ENCODE results near the gene MPI. TPM values are rescaled to one million over a fixed set of nuclear protein-coding genes. Genes with fewer than 3 reads are reported as not detected.

MPI gene
- 33.4 TPM for total RNA-seq

DNA sequence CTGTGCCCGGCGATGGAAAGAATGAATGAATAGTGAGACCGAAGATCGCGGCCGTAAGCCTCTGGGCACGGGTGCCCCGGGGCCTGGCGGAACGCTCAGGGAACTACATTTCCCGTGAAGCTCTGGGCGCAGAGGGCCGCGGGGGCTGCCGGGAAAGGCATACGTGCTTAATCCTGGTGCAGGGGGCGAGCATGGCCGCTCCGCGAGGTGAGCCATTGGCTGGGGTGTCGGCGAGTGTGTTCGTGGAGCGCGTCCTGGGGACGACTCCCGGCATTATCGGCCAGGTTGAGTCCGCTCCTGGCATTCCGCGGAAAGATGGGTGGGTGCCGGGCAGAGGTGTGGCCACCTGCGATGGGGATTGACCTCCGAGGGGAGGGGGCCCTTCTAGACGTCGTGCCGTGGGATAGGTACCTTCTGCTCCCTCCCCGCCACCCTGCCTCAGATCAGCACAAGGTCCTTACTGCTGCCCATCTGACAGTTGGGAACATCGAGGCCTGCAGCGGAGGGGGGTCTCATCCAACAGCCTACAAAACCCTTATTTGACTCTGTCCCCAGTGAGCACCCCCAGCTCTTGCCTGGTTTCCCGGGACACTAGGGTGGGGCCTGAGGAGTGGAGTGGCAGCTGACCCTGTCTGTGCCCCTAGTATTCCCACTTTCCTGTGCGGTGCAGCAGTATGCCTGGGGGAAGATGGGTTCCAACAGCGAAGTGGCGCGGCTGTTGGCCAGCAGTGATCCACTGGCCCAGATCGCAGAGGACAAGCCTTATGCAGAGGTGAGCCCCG is at the start of gene MPI:
MPI (plus strand) TSS at position 160 of the 782 bp plus-strand sequence; CDS start at position 192, 32 bp downstream.
- DNase-seq (ENCODE audit: low spot score): peak; percentile 85
- ATAC-seq: peak; percentile 90

- no peak for ATAC-seq
- no peak for DNase-seq (ENCODE audit: low spot score)
Measured at GRCh38 chr15:74840851-74841775, 48.7 kb upstream of the MPI start.

DNA sequence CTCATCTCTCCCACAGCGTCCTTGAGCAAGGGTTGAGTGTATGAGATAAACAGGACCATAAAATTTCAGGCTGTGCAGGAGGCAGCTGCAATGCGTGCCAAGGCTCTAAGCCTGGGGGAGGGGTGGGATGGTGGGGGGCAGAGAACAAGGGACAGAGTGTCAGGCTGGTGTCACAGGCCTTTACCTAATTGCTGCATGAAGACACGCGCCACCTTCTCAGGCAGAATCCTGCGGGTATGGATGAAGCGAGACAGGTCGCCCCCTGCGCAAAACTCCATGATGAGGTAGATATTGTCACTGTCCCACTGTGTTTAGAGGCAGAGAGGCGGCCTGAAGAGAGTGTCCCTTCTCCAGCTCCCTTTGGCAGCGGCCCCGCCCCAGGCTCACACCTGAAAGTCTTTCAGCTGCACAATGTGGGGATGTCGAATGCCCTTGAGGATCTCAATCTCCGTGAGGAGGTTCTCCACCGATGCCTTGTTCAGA is 47.9 kb upstream of the MPI start:
- no peak for ATAC-seq
- no peak for DNase-seq (ENCODE audit: low spot score)

- DNase-seq (ENCODE audit: low spot score) (peak; percentile 88), ATAC-seq (peak; percentile 93)
Measured at GRCh38 chr15:74842581-74843444, 47.0 kb upstream of the MPI start, which contains the start of gene ULK3. Gene ULK3 (minus strand): TSS chr15:74843156. CDS start chr15:74843105, 51 bp downstream.

GRCh38 chr15:74843445-74843828 is 46.4 kb upstream of the MPI start:
- DNase-seq (ENCODE audit: low spot score) (no peak), ATAC-seq (no peak)

DNA sequence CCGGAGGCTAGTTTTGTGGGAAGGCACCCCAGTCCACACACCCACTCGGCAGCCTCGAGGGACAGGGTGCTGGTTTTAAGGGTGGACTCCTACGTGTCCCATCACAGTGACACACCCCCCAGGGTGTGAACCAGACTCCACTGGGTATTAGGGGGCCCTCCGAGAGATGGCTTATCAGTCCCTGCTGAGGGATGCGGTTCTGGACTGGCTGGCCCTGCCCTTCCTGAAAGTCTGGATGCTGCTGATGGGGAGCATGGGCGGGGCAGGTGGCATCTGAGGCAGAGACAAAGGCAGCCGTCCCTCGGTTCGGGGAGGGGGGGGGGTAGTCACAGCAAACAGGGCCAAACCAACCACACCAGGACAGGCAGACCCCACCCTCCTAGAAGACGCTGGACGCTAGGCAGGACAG is 45.9 kb upstream of the MPI start:
- DNase-seq (ENCODE audit: low spot score) (no peak), ATAC-seq (no peak)

DNA sequence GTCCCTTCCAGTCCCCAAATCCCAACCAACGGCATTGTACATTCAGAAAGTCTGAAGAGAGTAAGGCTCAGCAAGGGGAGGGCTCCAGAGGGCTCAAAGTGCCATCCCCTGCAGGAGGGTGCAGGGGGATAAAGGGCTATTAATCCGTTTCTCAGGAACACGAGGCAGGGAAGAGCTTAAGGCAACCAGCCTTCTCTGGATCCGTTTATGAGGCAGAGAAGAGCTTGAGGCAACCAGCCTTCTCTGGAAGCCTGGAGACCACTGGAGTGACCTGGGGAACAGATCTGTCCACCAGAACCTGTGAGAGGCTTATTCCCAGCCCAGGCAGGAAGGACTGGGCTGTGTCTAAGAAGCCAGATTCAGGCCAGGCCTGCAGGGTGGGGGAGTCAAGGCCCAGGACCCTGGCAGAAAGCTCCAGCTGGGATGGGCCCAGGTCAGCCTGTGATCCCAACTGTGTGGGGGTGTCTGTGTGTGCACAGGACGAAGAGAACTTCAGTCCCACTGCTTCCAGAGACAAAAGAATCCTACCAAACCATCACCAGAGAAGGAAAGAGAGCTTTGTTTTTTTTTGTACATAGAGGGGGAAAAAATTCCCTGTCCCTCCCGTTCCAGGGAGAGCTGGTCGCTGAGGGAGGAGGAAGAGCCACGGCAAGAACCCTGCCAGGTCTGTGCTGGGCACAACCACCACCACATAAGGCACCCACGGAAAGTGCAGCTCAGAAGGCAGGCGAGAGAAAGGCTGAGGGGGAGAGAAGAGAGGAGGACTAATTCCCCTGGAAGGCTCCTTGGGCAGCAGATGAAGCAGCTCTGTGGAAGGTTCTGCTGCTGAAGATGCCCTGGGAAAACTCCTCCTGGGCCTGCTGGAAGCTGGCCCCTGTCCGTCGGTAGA is 45.3 kb upstream of the MPI start:
- no peak for DNase-seq (ENCODE audit: low spot score)
- no peak for ATAC-seq

GRCh38 chr15:74845208-74845568 is 44.7 kb upstream of the MPI start:
- ATAC-seq: no peak

GRCh38 chr15:74845581-74845980 is 44.3 kb upstream of the MPI start:
- DNase-seq (ENCODE audit: low spot score): no peak
- no peak for ATAC-seq

More at GRCh38 chr15:74845208-74845568, 44.7 kb upstream of the MPI start:
- DNase-seq (ENCODE audit: low spot score): no peak

DNA sequence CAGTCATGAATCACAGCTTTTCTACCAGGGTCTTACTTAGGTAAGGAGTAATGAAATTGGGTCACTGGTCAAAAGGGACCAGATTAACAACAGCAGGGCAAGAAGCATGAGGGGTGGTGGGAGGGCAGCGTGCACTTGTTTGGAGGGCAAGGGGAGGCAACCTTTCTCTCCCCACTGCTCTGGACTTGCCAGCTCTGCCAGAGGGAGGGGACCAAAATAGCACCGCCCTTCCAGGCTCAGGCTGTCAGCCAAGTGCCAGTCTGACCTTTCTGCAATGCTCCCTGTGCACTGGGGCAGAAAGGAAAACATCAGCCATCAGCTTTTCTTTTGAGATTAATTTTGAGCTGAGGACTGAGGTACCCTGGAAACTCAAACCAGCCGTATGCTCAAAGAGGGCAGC is 42.4 kb upstream of the MPI start:
- DNase-seq (ENCODE audit: low spot score) (no peak), ATAC-seq (peak; percentile 39)

DNA sequence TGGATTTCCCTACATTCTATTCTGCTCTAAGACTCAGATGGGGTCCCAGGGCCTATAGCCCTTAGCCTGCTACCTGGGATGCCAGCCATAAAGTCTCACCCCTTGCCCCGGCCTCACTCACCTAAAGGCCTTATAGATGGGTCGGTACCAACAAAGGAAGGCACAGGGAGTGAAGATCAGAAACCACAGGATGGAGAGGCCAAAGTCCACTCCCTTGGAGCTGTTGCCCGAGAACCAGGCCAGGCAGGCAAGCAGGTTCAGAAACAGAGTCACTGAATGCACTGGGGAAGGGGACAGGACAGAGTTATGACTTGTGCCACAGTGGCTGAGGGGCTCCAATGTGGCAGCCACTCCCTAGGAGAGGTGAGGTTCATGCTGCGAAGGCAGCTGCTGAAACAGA is 39.4 kb upstream of the MPI start:
- DNase-seq (ENCODE audit: low spot score) (no peak), ATAC-seq (peak; percentile 28)

DNA sequence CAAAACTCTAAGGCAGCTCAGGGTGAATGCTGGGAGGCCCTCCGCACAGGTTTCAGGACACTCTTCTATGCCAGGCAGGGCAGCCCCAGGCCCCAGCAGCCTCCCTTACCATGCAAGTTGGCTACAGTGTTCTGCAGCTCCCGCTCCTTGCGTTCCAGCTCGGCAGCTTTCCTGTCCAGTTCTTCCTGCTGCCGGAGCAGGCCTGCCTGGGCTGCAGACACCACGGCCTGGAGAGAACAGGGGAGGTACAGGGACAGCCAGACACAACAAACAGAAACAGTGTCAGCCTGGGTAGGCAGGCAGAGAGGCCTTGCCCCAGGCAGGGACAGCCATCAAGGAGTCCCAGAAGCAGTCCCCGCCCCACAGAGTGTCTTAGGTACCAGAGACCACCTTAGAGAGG is 37.9 kb upstream of the MPI start:
- ATAC-seq (no peak), DNase-seq (ENCODE audit: low spot score) (no peak)

- DNase-seq (ENCODE audit: low spot score) (no peak), ATAC-seq (no peak)
Measured at GRCh38 chr15:74854453-74855022, 35.3 kb upstream of the MPI start.

GRCh38 chr15:74855857-74856256 is 34.0 kb upstream of the MPI start:
- no peak for ATAC-seq

DNA sequence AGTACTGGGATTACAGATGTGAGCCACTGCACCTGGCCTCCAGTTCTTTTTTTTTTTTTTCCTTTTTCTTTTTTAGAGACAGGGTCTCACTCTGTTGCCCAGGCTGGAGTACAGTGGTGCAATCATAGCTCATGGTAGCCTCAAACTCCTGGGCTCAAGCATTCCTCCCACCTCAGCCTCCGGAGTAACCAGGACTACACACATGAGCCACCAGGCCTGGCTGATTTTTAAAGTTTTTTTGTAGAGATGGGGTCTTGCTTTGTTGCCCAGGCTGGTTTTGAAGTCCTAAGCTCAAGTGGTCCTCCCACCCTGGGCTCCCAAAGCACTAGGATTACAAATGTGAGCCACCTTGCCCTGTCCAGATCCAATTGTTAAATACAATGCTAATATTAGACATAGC is 33.3 kb upstream of the MPI start:
- ATAC-seq: no peak

More at GRCh38 chr15:74855857-74856256, 34.0 kb upstream of the MPI start:
- no peak for DNase-seq (ENCODE audit: low spot score)

DNA sequence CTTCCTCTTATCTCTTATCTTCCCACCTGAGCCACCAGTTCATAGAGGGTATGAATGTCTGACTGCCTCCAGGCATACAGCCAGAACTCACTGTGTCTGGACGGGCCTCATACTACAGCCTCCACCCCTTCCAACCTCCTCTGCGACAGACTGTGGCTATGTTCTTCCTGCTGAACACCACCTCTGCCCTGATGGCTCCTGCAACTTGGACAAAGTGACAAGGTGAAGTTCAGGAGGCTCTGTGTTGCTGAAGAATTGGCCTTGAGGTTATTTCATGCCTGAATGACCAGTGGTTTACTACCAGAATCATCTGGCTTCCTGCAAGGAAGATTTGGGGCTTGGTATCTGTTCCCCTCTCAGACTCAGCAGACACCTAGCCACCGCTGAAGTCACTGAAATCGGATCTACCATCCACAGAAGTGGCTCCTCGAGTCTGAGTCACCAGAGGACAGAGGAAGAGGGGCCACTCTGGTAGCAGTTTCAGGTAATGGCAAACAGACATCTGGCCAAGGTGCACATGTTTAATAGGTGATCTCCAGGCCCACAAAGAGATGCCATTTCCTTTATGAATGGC is 32.7 kb upstream of the MPI start:
- ATAC-seq: peak; percentile 42
- no peak for DNase-seq (ENCODE audit: low spot score)

More for the DNA sequence above, 33.3 kb upstream of the MPI start:
- no peak for DNase-seq (ENCODE audit: low spot score)

GRCh38 chr15:74857671-74858368 is 32.0 kb upstream of the MPI start:
- ATAC-seq (no peak), DNase-seq (ENCODE audit: low spot score) (no peak)

DNA sequence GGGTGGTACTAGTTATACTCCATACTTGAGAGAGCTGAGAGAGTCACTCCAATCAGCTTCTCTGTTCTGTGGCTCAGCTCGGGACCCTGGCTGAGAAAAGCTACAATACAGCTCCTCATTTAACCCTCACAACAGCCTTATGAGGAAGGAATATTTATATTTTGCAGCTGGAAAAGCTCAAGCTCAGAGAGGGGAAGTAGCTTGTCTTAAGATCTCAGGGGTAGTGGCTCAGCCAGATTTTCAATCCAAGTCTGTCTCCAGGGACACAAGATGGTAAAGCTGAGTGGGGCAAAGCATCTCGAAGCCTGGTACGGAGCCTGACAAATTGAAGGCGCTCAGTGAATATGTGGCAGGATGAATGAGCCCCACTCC is 31.5 kb upstream of the MPI start:
- ATAC-seq (no peak), DNase-seq (ENCODE audit: low spot score) (no peak)

Measured in left lobe of liver (tissue), 2 donors.